Neural progenitor cell (in vitro differentiated cells): Measurements from ENCODE around the gene REEP1.

Source experiments
- CTCF ChIP-seq: fragments of 200-600 bp; sonication (generic); IDR thresholded peaks from 2 replicates; pipeline ENCODE4 v1.5.1; 2017; ENCODE audit warnings: antibody characterized with exemption, mild to moderate bottlenecking
- EZH2 ChIP-seq: fragments of 200-600 bp; sonication (generic); IDR thresholded peaks from 2 replicates; pipeline ENCODE4 v1.6.1; 2017; ENCODE audit warnings: antibody characterized with exemption, mild to moderate bottlenecking, moderate library complexity

- TF ChIP-seq CTCF (no peak), EZH2 (no peak)
Measured at GRCh38 chr2:86309966-86310365, 27.5 kb downstream of the REEP1 start.
